Heart right ventricle (tissue), 16 donors: ENCODE data around the gene SOBP. TPM values are rescaled to one million over a fixed set of nuclear protein-coding genes. Genes with fewer than 3 reads are reported as not detected.
A peak's percentile ranks its signal among the peaks of the same experiment; 100 is the strongest.

ENCODE experiments used
- ATAC-seq, 8 donors: fragments of 200-7000 bp; cut with Tn5 transposase; one replicate each; pipeline ENCODE4 v1.9.1; 2020; ENCODE audit warnings: mild to moderate bottlenecking in 8 of 8, moderate library complexity in 8 of 8, moderate number of reproducible peaks in 1 of 8
- DNase-seq, 2 donors: peaks; one replicate each; pipeline ENCODE4 v3.0.0-alpha.2; 2020
- H3K27ac ChIP-seq, 10 donors: fragments of 200-600 bp; sonication (generic) in 2 of 10; one replicate each; pipeline versions ENCODE4 v1.5.0 to v1.8.0; 2020 to 2022; ENCODE audit warnings: mild to moderate bottlenecking in 3 of 10
- H3K27me3 ChIP-seq, 7 donors: fragments of 200-600 bp; one replicate each; pipeline ENCODE4 v1.8.0; 2021 to 2022; ENCODE audit warnings: mild to moderate bottlenecking in 2 of 7
- H3K36me3 ChIP-seq, 9 donors: fragments of 200-600 bp; sonication (generic) in 1 of 9; one replicate each; pipeline versions ENCODE4 v1.5.0 to v1.8.0; 2020 to 2022; ENCODE audit warnings: mild to moderate bottlenecking in 2 of 9
- H3K4me1 ChIP-seq, 9 donors: fragments of 200-600 bp; sonication (generic) in 1 of 9; one replicate each; pipeline versions ENCODE4 v1.5.0 to v1.8.0; 2020 to 2022; ENCODE audit warnings: mild to moderate bottlenecking in 4 of 9
- H3K4me3 ChIP-seq, 10 donors: fragments of 200-600 bp; sonication (generic) in 2 of 10; one replicate each; pipeline versions ENCODE4 v1.5.0 to v1.8.0; 2020 to 2022; ENCODE audit warnings: mild to moderate bottlenecking in 7 of 10, moderate library complexity in 2 of 10
- H3K9me3 ChIP-seq, 11 donors: fragments of 200-600 bp in 10 of 11; sonication (generic) in 2 of 11; one replicate each; pipeline versions ENCODE4 v1.5.0 to v1.8.0; 2013 to 2022; ENCODE audit warnings: mild to moderate bottlenecking in 2 of 11, control low read depth in 1 of 11, moderate library complexity in 1 of 11
- CTCF ChIP-seq, 9 donors: fragments of 200-600 bp; sonication (generic) in 2 of 9; IDR thresholded peaks; one replicate each; pipeline versions ENCODE4 v1.5.0 to v1.8.0; 2021 to 2022; ENCODE audit warnings: antibody characterized with exemption in 9 of 9, mild to moderate bottlenecking in 5 of 9, moderate library complexity in 1 of 9
- WGBS, 2 donors: extraction: QIAGEN DNeasy Blood & Tissue Kit; methylation state at CpG; one replicate each; pipeline ENCODE4 v1.1.7; 2013; ENCODE audit warnings: inconsistent platforms in 1 of 2; 5-methylcytosine and 5-hydroxymethylcytosine counted together
- intact Hi-C, 10 donors: fragments of 100-400 bp; cut with DNase I; formaldehyde crosslinking; loops; one replicate each; pipeline versions ENCODE4 v1.11.1 to v1.14.2; 2022
- polyA plus RNA-seq, 2 donors: library from polyadenylated mRNA; stranded (reverse); fragments of 200-250 nt; gene quantifications; one replicate each; pipeline ENCODE4 v1.2.3, GENCODE V29; 2013
- total RNA-seq, 10 donors: library from RNA; stranded (reverse); fragmentation: NEBNext Ultra II Directional in 3 of 10; extraction: Animal tissue kit (Norgen Biotek cat#: 25700) in 3 of 10; gene quantifications; one replicate each; pipeline versions ENCODE4 v1.2.1 to v1.2.4, GENCODE V29; 2021 to 2023
- donor health status: Arrhythmogenic right ventricular cardiomyopathy.
- donor health status: ischemic (EF 13 %, LVEDD 7.1; RV severe dilation, severe dysfunction).
- donor health status: healthy with polysubstance abuse.
- donor health status: DM: no; HTN: yes; CAD: no.
- donor health status: DM: no; HTN: no; CAD: no.
- donor health status: ischemic (EF 25% LVEDD 6.9; RV normal size, moderate dysfunction).
- donor health status: ischemic (EF 25% LVEDD 5.7; RV mildly dilated, moderate dysfunction).
- donor health status: healthy.
- donor health status: DM: yes; HTN: yes; CAD: no.
- donor health status: Ischemic cardiomyopathy.
- donor health status: ischemic (EF 35%, LVEDD 5.7; RV mildly dilated, moderate dysfunction).
- donor health status: nonischemic (EF 11% LVEDD 7.7; RV severe dilation, severe dysfunction).
- donor health status: DM: yes; HTN: yes; CAD: no.
- donor health status: PGD.
- donor health status: ischemic (EF 29% LVEDD 5.4; RV normal size, mild dysfunction).
- donor health status: nonischemic (EF 23%, LVEDD 6.1; RV moderate dilation, normal function).

SOBP gene
- total and polyA plus RNA-seq, 12 donors, result 5.2 to 25.3 (median 18.2) TPM

GRCh38 chr6:107654764-107655163, 164.8 kb downstream of the SOBP start:
- H3K9me3 ChIP-seq, result peaks cover 0 to 8% (median 0%) of the 10 kb centered on the region in 11 donors
- WGBS, 2 donors, result 65 to 75% methylated on average over 4 of the region's 4 CpGs
- no peak overlapping the region for H3K4me3 ChIP-seq
- no peak for TF ChIP-seq CTCF (IDR thresholded peaks at IDR 0.05)
- DNase-seq (no peak), ATAC-seq (no peak)
- peaks cover 0 to 16% (median 0%) of the 10 kb centered on the region in 9 donors for H3K36me3 ChIP-seq
- H3K27me3 ChIP-seq, result no peaks in the 10 kb centered on the region
- peaks cover 0 to 65% (median 32%) of the 10 kb centered on the region in 9 donors for H3K4me1 ChIP-seq
- intact Hi-C loops, result loop anchor here in 7 of 10 donors (5.0 to 10.0 kb wide), 3 partner anchors 160 to 192 kb away; partner anchors contain the start of gene SOBP (in 6 of the 7)
- H3K27ac ChIP-seq, result peak overlapping the region in 2 of 10 donors; percentile 47 to 54

- TF ChIP-seq CTCF (IDR thresholded peaks at IDR 0.05), result peak in 6 of 9 donors; percentile 21 to 56 (median 40)
- DNase-seq, result no peak
- Histone ChIP-seq H3K4me3 (no peak overlapping the region), H3K27ac (peak overlapping the region in 1 of 10 donors; percentile 54), H3K4me1 (peaks cover 0 to 65% (median 32%) of the 10 kb centered on the region in 9 donors), H3K27me3 (no peaks in the 10 kb centered on the region), H3K36me3 (peaks cover 0 to 16% (median 0%) of the 10 kb centered on the region in 9 donors), H3K9me3 (peaks cover 0 to 8% (median 0%) of the 10 kb centered on the region in 11 donors)
- 61 to 65% methylated on average over 4 of the region's 4 CpGs for WGBS, 2 donors
- intact Hi-C loops, result loop anchor here in 5 of 10 donors (5.0 to 10.0 kb wide), 2 partner anchors 160 to 163 kb away; partner anchors contain the start of gene SOBP (in 5 of the 5)
- no peak for ATAC-seq
Observed at GRCh38 chr6:107655245-107655644, 165.3 kb downstream of the SOBP start.

- Histone ChIP-seq H3K27me3 (no peaks in the 10 kb centered on the region), H3K4me3 (no peak overlapping the region), H3K27ac (peak overlapping the region in 1 of 10 donors; percentile 60), H3K4me1 (peaks cover 0 to 71% (median 32%) of the 10 kb centered on the region in 9 donors), H3K9me3 (peaks cover 0 to 8% (median 0%) of the 10 kb centered on the region in 11 donors), H3K36me3 (peaks cover 0 to 17% (median 0%) of the 10 kb centered on the region in 9 donors)
- TF ChIP-seq CTCF (IDR thresholded peaks at IDR 0.05), result no peak
- DNase-seq, result no peak
- no peak for ATAC-seq
- 77 to 82% methylated on average over 2 of the region's 2 CpGs for WGBS, 2 donors
- intact Hi-C loops, result loop anchor here in 5 of 10 donors (5.0 to 10.0 kb wide), 2 partner anchors 161 to 164 kb away; partner anchors contain the start of gene SOBP (in 5 of the 5)
Observed at GRCh38 chr6:107655864-107656263, 165.9 kb downstream of the SOBP start.

GRCh38 chr6:107656401-107656800, 166.5 kb downstream of the SOBP start:
- ATAC-seq, result no peak
- Histone ChIP-seq H3K9me3 (peaks cover 0 to 8% (median 0%) of the 10 kb centered on the region in 11 donors), H3K36me3 (peaks cover 0 to 17% (median 0%) of the 10 kb centered on the region in 9 donors), H3K4me1 (peaks cover 0 to 76% (median 37%) of the 10 kb centered on the region in 9 donors), H3K27ac (peak overlapping the region in 6 of 10 donors; percentile 1 to 60 (median 25)), H3K27me3 (no peaks in the 10 kb centered on the region), H3K4me3 (no peak overlapping the region)
- DNase-seq, result no peak
- TF ChIP-seq CTCF (IDR thresholded peaks at IDR 0.05), result no peak
- intact Hi-C loops, result loop anchor here in 5 of 10 donors (5.0 to 10.0 kb wide), 2 partner anchors 162 to 164 kb away; partner anchors contain the start of gene SOBP (in 5 of the 5)
- 33 to 49% methylated on average over 1 of the region's 1 CpG for WGBS, 2 donors
